Endothelial cell of umbilical vein (primary cell): ENCODE data around the gene PEX7. TPM values are rescaled to one million over a fixed set of nuclear protein-coding genes. Genes with fewer than 3 reads are reported as not detected.

Experiments
- BruUV-seq: library from RNA; stranded (reverse); fragments of 400-500 nt; replicated peaks from 2 replicates; lab custom pipeline; 2021; lab: Mats Ljungman, UMichigan
- CTCF ChIA-PET: fragments of 300-600, 350-600 bp; sonication (Branson Sonifier 250); formaldehyde crosslinking; loops from one replicate; lab custom pipeline; 2021; ENCODE audit warnings: antibody characterized with exemption, inconsistent platforms; lab: Charles Lee
- POLR2A ChIA-PET: fragments of 300-600, 350-600 bp; sonication (Branson Sonifier 250); formaldehyde crosslinking; loops from one replicate; lab custom pipeline; 2021; ENCODE audit warnings: antibody characterized with exemption, inconsistent platforms; lab: Charles Lee
- DNase-seq: peaks from one replicate; pipeline ENCODE4 v3.0.0-alpha.2; 2011; ENCODE audit warnings: low read depth, low spot score
- FAIRE-seq: peaks from 2 replicates; lab custom pipeline; 2011; peaks lifted over from hg19 to GRCh38; lab: Jason Lieb, UNC
- H2AFZ ChIP-seq: 2 replicates; pipeline ENCODE4 v1.6.0; 2012; ENCODE audit warnings: low read depth, low read length, control low read depth, inconsistent platforms
- H3K27ac ChIP-seq: 2 replicates; pipeline ENCODE4 v1.5.1; 2011; ENCODE audit warnings: low read depth, mild to moderate bottlenecking, control low read depth, low read length, moderate library complexity; ENCODE audit not compliant: insufficient read depth
- H3K27me3 ChIP-seq, 2 experiments: 2 replicates each; pipeline versions ENCODE4 v1.6.0 to v1.6.1; 2011; ENCODE audit warnings: low read length in 2 of 2, mixed read lengths in 1 of 2; ENCODE audit not compliant: control insufficient read depth in 2 of 2, insufficient read depth in 2 of 2
- H3K36me3 ChIP-seq, 2 experiments: 2 replicates in 1 of 2; 3 replicates in 1 of 2; pipeline ENCODE4 v1.5.1; 2011; ENCODE audit warnings: low read length in 2 of 2, mild to moderate bottlenecking in 1 of 2, moderate library complexity in 1 of 2; ENCODE audit not compliant: control insufficient read depth in 2 of 2, insufficient read depth in 2 of 2; ENCODE audit errors: extremely low read depth in 1 of 2
- H3K4me1 ChIP-seq: 3 replicates; pipeline ENCODE4 v1.5.1; 2011; ENCODE audit warnings: mild to moderate bottlenecking, low read length; ENCODE audit not compliant: control insufficient read depth, insufficient read depth; ENCODE audit errors: extremely low read depth
- H3K4me2 ChIP-seq: 2 replicates; pipeline ENCODE4 v1.6.1; 2011; ENCODE audit warnings: low read length, control low read depth, mixed read lengths; ENCODE audit not compliant: insufficient read depth
- H3K4me3 ChIP-seq, 3 experiments: fragments of 200-600 bp in 1 of 3; sonication (generic), shearing (Covaris generic) in 1 of 3; replicated peaks in 1 of 3; 2 replicates each; pipeline ENCODE4 v1.5.1; 2011 to 2016; ENCODE audit warnings: control low read depth in 3 of 3, low read length in 3 of 3, mild to moderate bottlenecking in 2 of 3, inconsistent platforms in 1 of 3, low read depth in 1 of 3, moderate library complexity in 1 of 3; ENCODE audit not compliant: insufficient read depth in 1 of 3
- H3K79me2 ChIP-seq: 2 replicates; pipeline ENCODE4 v1.6.0; 2012; ENCODE audit warnings: low read length, inconsistent platforms; ENCODE audit not compliant: control insufficient read depth, insufficient read depth
- H3K9ac ChIP-seq: replicated peaks from 2 replicates; pipeline ENCODE3; 2011; ENCODE audit warnings: low read length, control low read depth; ENCODE audit not compliant: insufficient read depth; ENCODE audit errors: extremely low read depth
- H3K9me1 ChIP-seq: replicated peaks from 3 replicates; pipeline ENCODE4 v1.6.0; 2011; ENCODE audit warnings: mild to moderate bottlenecking, low read length; ENCODE audit not compliant: control insufficient read depth, insufficient read depth; ENCODE audit errors: extremely low read depth
- H3K9me3 ChIP-seq: replicated peaks from 2 replicates; pipeline ENCODE4 v1.5.1; 2012; ENCODE audit warnings: low read length, inconsistent platforms; ENCODE audit not compliant: control insufficient read depth, insufficient read depth
- H4K20me1 ChIP-seq: replicated peaks from 2 replicates; pipeline ENCODE3; 2011; ENCODE audit warnings: mild to moderate bottlenecking, low read length; ENCODE audit not compliant: control insufficient read depth, insufficient read depth; ENCODE audit errors: extremely low read depth
- CTCF ChIP-seq, 2 donors: IDR thresholded peaks; 1 replicate in 1 of 2; 2 replicates in 1 of 2; pipeline ENCODE4 v1.5.1; 2011; ENCODE audit warnings: low read length in 2 of 2, mild to moderate bottlenecking in 2 of 2, moderate library complexity in 2 of 2, control low read depth in 1 of 2, inconsistent platforms in 1 of 2, low read depth in 1 of 2; ENCODE audit not compliant: insufficient read depth in 1 of 2; ENCODE audit errors: extremely low read depth in 1 of 2
- EZH2 ChIP-seq: IDR thresholded peaks from 2 replicates; pipeline ENCODE4 v1.6.1; 2012; ENCODE audit warnings: borderline replicate concordance, low read depth, mild to moderate bottlenecking, moderate library complexity, low read length, inconsistent platforms; ENCODE audit not compliant: severe bottlenecking
- FOS ChIP-seq: IDR thresholded peaks from 2 replicates; pipeline ENCODE4 v1.6.1; 2011; ENCODE audit warnings: mild to moderate bottlenecking, low read length, moderate library complexity, borderline replicate concordance; ENCODE audit not compliant: insufficient read depth
- GATA2 ChIP-seq: IDR thresholded peaks from 2 replicates; pipeline ENCODE4 v1.7.0; 2011; ENCODE audit warnings: low read depth, mild to moderate bottlenecking, moderate library complexity, mixed read lengths, low read length; ENCODE audit not compliant: insufficient read length, insufficient read depth
- JUN ChIP-seq: IDR thresholded peaks from 2 replicates; pipeline ENCODE4 v1.6.1; 2011; ENCODE audit warnings: borderline replicate concordance, low read depth; ENCODE audit not compliant: insufficient read length, insufficient read depth
- MAX ChIP-seq: IDR thresholded peaks from 2 replicates; pipeline ENCODE4 v1.6.1; 2011; ENCODE audit not compliant: insufficient read depth, insufficient read length
- MYC ChIP-seq: IDR thresholded peaks from one replicate; pipeline ENCODE4 v1.6.1; 2011; ENCODE audit warnings: mild to moderate bottlenecking, low read depth, low read length
- POLR2A ChIP-seq: IDR thresholded peaks from 2 replicates; pipeline ENCODE4 v1.6.1; 2012; ENCODE audit warnings: low read depth, mild to moderate bottlenecking, control low read depth, low read length
- POLR2AphosphoS5 ChIP-seq: IDR thresholded peaks from 2 replicates; pipeline ENCODE4 v1.6.1; 2012; ENCODE audit warnings: low read depth, mild to moderate bottlenecking, control low read depth, low read length, moderate library complexity; ENCODE audit not compliant: insufficient read depth
- dilution Hi-C: fragments of 300-500 bp; cut with MboI; formaldehyde crosslinking; loops from one replicate; pipeline ENCODE4 v1.15.0; 2019; ENCODE audit warnings: low sequenced_read_pairs; ENCODE audit not compliant: extremely low pct_ligation_motif_present
- intact Hi-C: fragments of 100-400 bp; cut with micrococcal nuclease; formaldehyde crosslinking; loops from one replicate; pipeline ENCODE4 v1.10.0; 2022
- polyA plus RNA-seq, 4 experiments: library from polyadenylated mRNA; depleted of rRNA in 3 of 4; stranded (reverse) in 3 of 4; unstranded in 1 of 4; fragments of >200 nt; gene quantifications; 2 replicates each; pipeline versions ENCODE4 v1.2.1 to v1.2.3, GENCODE V29; 2011 to 2012; ENCODE audit warnings: missing spikeins in 1 of 4
- total RNA-seq: library from RNA; stranded (reverse); gene quantifications from 2 replicates; pipeline ENCODE4 v1.2.3, GENCODE V29; 2021

Gene PEX7
- total and polyA plus RNA-seq, 2 donors (not counting 3 experiments of a cell fraction or from before 2014, with no cell fraction given), result 3.7 to 5.7 TPM

GRCh38 chr6:136809091-136809860 is 13.1 kb upstream of the PEX7 start:
- CTCF ChIA-PET, result no interaction called here
- dilution Hi-C loops, result no loop called here

More at GRCh38 chr6:136809091-136809860, 13.1 kb upstream of the PEX7 start:
- Histone ChIP-seq H2AFZ (no peak overlapping the region), H3K9me3 (no peaks in the 10 kb centered on the region), H3K4me1 (no peaks in the 10 kb centered on the region), H3K4me2 (no peak overlapping the region), H4K20me1 (no peaks in the 10 kb centered on the region), H3K27ac (no peak overlapping the region), H3K79me2 (no peaks in the 10 kb centered on the region), H3K4me3 (no peak overlapping the region), H3K9me1 (no peaks in the 10 kb centered on the region), H3K9ac (no peak overlapping the region), H3K27me3 (peaks cover 0 to 1% of the 10 kb centered on the region in 2 experiments), H3K36me3 (no peaks in the 10 kb centered on the region)
- DNase-seq (no peak), FAIRE-seq (no peak)
- POLR2A ChIA-PET, result no interaction called here
- intact Hi-C loops, result no loop called here
- TF ChIP-seq MYC (no peak), JUN (no peak), MAX (no peak), FOS (no peak), POLR2A (no peak), POLR2AphosphoS5 (no peak), CTCF (IDR thresholded peaks at IDR 0.05; ENCODE audit: extremely low read depth in 1 of 2, insufficient read depth in 1 of 2, low read depth in 1 of 2, low read length in 2 of 2) (no peak), EZH2 (no peak), GATA2 (no peak)
- BruUV-seq, result no TSS peak
